IMR-90 (cell line): ENCODE results near the gene HLA-B.

Experiments
- BHLHE40 ChIP-seq: fragments of 150-350 bp; IDR thresholded peaks from 2 replicates; pipeline ENCODE4 v1.6.1; 2016; ENCODE audit warnings: mild to moderate bottlenecking, low read depth, low read length
- CEBPB ChIP-seq: IDR thresholded peaks from 2 replicates; pipeline ENCODE4 v1.6.1; 2012; ENCODE audit warnings: low read depth, low read length, improper control_type of control experiment
- FOS ChIP-seq: fragments of 150-350 bp; IDR thresholded peaks from 2 replicates; pipeline ENCODE4 v1.6.1; 2016; ENCODE audit warnings: low read depth, low read length
- MAFK ChIP-seq: IDR thresholded peaks from 2 replicates; pipeline ENCODE4 v1.6.1; 2012; ENCODE audit warnings: low read depth, low read length, improper control_type of control experiment
- MXI1 ChIP-seq: IDR thresholded peaks from 2 replicates; pipeline ENCODE4 v1.6.1; 2012; ENCODE audit warnings: low read depth, mild to moderate bottlenecking, low read length, moderate library complexity, borderline replicate concordance
- NFE2L2 ChIP-seq: fragments of 150-350 bp; IDR thresholded peaks from 2 replicates; pipeline ENCODE4 v1.6.1; 2016; ENCODE audit warnings: low read depth, mild to moderate bottlenecking, low read length
- POLR2A ChIP-seq: IDR thresholded peaks from 2 replicates; pipeline ENCODE4 v1.6.1; 2012; ENCODE audit warnings: mild to moderate bottlenecking, low read depth, low read length
- RAD21 ChIP-seq: IDR thresholded peaks from 2 replicates; pipeline ENCODE4 v1.6.1; 2012; ENCODE audit warnings: low read length, improper control_type of control experiment
- RCOR1 ChIP-seq: IDR thresholded peaks from 2 replicates; pipeline ENCODE4 v1.6.1; 2012; ENCODE audit warnings: mild to moderate bottlenecking, low read length, improper control_type of control experiment; ENCODE audit not compliant: insufficient replicate concordance
- RFX5 ChIP-seq: IDR thresholded peaks from 2 replicates; pipeline ENCODE4 v1.8.0; 2012; ENCODE audit warnings: low read depth, mild to moderate bottlenecking, low read length, moderate library complexity
- SMC3 ChIP-seq: fragments of 150-350 bp; IDR thresholded peaks from 2 replicates; pipeline ENCODE4 v1.6.1; 2016; ENCODE audit warnings: low read depth, mild to moderate bottlenecking, antibody characterized with exemption, low read length, moderate library complexity
- USF2 ChIP-seq: fragments of 150-350 bp; IDR thresholded peaks from 2 replicates; pipeline ENCODE4 v1.6.1; 2017; ENCODE audit warnings: mild to moderate bottlenecking, antibody characterized with exemption, low read length, low read depth
- TF ChIP-seq, protein P1 (sequence below): conservative IDR thresholded peaks from 2 replicates; pipeline ENCODE4 v1.5.1; 2012; ENCODE audit warnings: mild to moderate bottlenecking, low read depth, low read length, improper control_type of control experiment

- TF ChIP-seq FOS (no peak), NFE2L2 (no peak), MAFK (no peak), RAD21 (no peak), SMC3 (no peak), POLR2A (no peak), USF2 (no peak), MXI1 (no peak), CEBPB (no peak), RCOR1 (no peak), BHLHE40 (no peak), RFX5 (no peak)
- TF ChIP-seq, protein P1, sequence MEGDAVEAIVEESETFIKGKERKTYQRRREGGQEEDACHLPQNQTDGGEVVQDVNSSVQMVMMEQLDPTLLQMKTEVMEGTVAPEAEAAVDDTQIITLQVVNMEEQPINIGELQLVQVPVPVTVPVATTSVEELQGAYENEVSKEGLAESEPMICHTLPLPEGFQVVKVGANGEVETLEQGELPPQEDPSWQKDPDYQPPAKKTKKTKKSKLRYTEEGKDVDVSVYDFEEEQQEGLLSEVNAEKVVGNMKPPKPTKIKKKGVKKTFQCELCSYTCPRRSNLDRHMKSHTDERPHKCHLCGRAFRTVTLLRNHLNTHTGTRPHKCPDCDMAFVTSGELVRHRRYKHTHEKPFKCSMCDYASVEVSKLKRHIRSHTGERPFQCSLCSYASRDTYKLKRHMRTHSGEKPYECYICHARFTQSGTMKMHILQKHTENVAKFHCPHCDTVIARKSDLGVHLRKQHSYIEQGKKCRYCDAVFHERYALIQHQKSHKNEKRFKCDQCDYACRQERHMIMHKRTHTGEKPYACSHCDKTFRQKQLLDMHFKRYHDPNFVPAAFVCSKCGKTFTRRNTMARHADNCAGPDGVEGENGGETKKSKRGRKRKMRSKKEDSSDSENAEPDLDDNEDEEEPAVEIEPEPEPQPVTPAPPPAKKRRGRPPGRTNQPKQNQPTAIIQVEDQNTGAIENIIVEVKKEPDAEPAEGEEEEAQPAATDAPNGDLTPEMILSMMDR, result no peak
Observed at GRCh38 chr6:31305703-31306219, 51.2 kb downstream of the HLA-B start.
